ENCODE measurements around the gene NDUFC2. TPM values are rescaled to one million over a fixed set of nuclear protein-coding genes. Genes with fewer than 3 reads are reported as not detected.
"Not testable (repeated sequence)": the region's sequence is repeated elsewhere in the genome, so short reads cannot be mapped to it uniquely, and the experiment has no call there.

Gene NDUFC2
- total and polyA plus RNA-seq, 2 donors (not counting 1 experiment from before 2014, with no cell fraction given), result 49.0 to 65.0 TPM

DNA sequence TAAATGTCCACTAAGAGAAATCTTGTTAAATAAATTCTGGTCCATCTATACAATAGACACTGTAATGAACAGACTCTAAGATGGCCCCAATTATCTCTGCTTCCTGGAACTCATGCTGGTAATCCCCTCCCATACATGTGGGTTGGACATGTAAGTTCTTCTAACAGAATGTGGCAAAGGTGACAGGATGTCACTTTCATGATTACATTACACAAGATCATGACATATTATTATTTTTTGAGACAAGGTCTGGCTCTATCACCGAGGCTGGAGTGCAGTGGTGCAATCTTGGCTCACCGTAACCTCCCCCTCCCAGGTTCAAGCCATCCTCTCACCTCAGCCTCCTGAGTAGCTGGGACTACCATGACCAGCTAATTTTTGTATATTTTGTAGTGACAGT lies 14.6 kb upstream of the NDUFC2 start:
- Histone ChIP-seq H3K36me3 (replicated peaks in 1 of 2; ENCODE audit: control extremely low read depth in 1 of 2, control insufficient read depth in 1 of 2, extremely low read depth in 1 of 2, insufficient read depth in 2 of 2, low read length in 1 of 2) (peaks cover 0 to 7% of the 10 kb centered on the region in 2 experiments), H3K27me3 (replicated peaks in 1 of 4; ENCODE audit: control extremely low read depth in 1 of 4, control insufficient read depth in 3 of 4, insufficient read depth in 4 of 4, low read length in 3 of 4) (no peaks in the 10 kb centered on the region), H3K27ac (ENCODE audit: low read length in 2 of 2) (no peak overlapping the region), H3K9ac (ENCODE audit: low read length) (no peak overlapping the region), H3K9me3 (ENCODE audit: control extremely low read depth in 1 of 3, control insufficient read depth in 2 of 3, insufficient read depth in 1 of 3, low read length in 2 of 3) (no peaks in the 10 kb centered on the region), H3K4me1 (ENCODE audit: control insufficient read depth in 2 of 2, insufficient read depth in 2 of 2, low read length in 2 of 2) (no peaks in the 10 kb centered on the region), H3K79me2 (ENCODE audit: control insufficient read depth, insufficient read depth, low read length) (no peaks in the 10 kb centered on the region), H4K20me1 (ENCODE audit: control insufficient read depth, insufficient read depth, low read length, poor library complexity, severe bottlenecking) (no peaks in the 10 kb centered on the region), H2AFZ (ENCODE audit: insufficient read depth, low read depth, low read length, poor library complexity, severe bottlenecking) (no peak overlapping the region), H3K4me2 (replicated peaks; ENCODE audit: low read depth, low read length, poor library complexity, severe bottlenecking) (no peak overlapping the region), H3K4me3 (ENCODE audit: control extremely low read depth in 1 of 5, extremely low read depth in 1 of 5, insufficient read depth in 1 of 5, low read depth in 2 of 5, low read length in 4 of 5) (no peak overlapping the region)
- Mint-ChIP-seq H3K4me1 (no peaks in the 10 kb centered on the region), H3K9me3 (ENCODE audit: insufficient read depth) (no peaks in the 10 kb centered on the region), H3K27me3 (no peaks in the 10 kb centered on the region), H3K4me3 (no peak overlapping the region), H3K27ac (no peak overlapping the region)
- ATAC-seq (ENCODE audit: low read depth), result no peak
- intact Hi-C loops (cut with micrococcal nuclease), result no loop called here
- POLR2A ChIA-PET, result no interaction called here
- CTCF ChIA-PET, result no interaction called here
- no peak for TF ChIP-seq EZH2 (IDR thresholded peaks at IDR 0.05; ENCODE audit: borderline replicate concordance, insufficient read depth, low read depth, low read length, poor library complexity, severe bottlenecking)
- TF ChIP-seq CTCF (IDR thresholded peaks at IDR 0.05), result no peak
- no peak for DNase-seq
- WGBS (ENCODE audit: insufficient coverage), result no CpG with 5 or more reads among the region's 2 CpGs

DNA sequence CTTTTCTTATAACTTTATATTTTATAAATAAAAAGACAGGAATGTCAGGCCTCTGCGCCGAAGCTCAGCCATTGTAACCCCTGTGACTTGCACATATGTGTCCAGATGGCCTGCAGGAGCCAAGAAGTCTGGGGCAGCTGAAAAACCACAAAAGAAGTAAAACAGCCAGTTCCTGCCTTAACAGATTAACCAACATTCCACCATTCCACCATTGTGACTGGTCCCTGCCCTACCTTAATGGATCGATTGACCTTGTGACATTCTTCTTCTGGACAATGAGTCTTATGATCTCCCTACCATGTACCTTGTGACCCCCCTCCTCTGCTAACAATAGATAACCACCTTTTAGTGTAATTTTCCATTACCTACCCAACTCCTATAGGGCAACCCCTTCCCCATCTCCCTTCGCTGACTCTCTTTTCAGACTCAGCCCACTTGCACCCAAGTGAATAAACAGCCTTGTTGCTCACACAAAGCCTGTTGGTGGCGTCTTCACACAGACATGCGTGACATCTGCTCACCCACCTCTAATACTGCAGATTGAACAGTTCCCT lies 6.9 kb upstream of the NDUFC2 start:
- H3K27me3 Mint-ChIP-seq; H3K9me3 ChIP-seq (ENCODE audit: control extremely low read depth in 1 of 3, control insufficient read depth in 2 of 3, insufficient read depth in 1 of 3, low read length in 2 of 3); DNase-seq; H3K36me3 ChIP-seq (replicated peaks in 1 of 2; ENCODE audit: control extremely low read depth in 1 of 2, control insufficient read depth in 1 of 2, extremely low read depth in 1 of 2, insufficient read depth in 2 of 2, low read length in 1 of 2); H3K4me1 Mint-ChIP-seq; ATAC-seq (ENCODE audit: low read depth); H2AFZ ChIP-seq (ENCODE audit: insufficient read depth, low read depth, low read length, poor library complexity, severe bottlenecking); POLR2A ChIA-PET; H3K4me3 ChIP-seq (ENCODE audit: control extremely low read depth in 1 of 5, extremely low read depth in 1 of 5, insufficient read depth in 1 of 5, low read depth in 2 of 5, low read length in 4 of 5); H4K20me1 ChIP-seq (ENCODE audit: control insufficient read depth, insufficient read depth, low read length, poor library complexity, severe bottlenecking); H3K4me1 ChIP-seq (ENCODE audit: control insufficient read depth in 2 of 2, insufficient read depth in 2 of 2, low read length in 2 of 2); H3K4me2 ChIP-seq (replicated peaks; ENCODE audit: low read depth, low read length, poor library complexity, severe bottlenecking); H3K9me3 Mint-ChIP-seq (ENCODE audit: insufficient read depth); H3K79me2 ChIP-seq (ENCODE audit: control insufficient read depth, insufficient read depth, low read length); H3K27ac Mint-ChIP-seq; H3K27me3 ChIP-seq (replicated peaks in 1 of 4; ENCODE audit: control extremely low read depth in 1 of 4, control insufficient read depth in 3 of 4, insufficient read depth in 4 of 4, low read length in 3 of 4); H3K9ac ChIP-seq (ENCODE audit: low read length); H3K4me3 Mint-ChIP-seq; intact Hi-C loops (cut with micrococcal nuclease); H3K27ac ChIP-seq (ENCODE audit: low read length in 2 of 2): not testable (repeated sequence)
- CTCF ChIA-PET, result interaction anchor here (1.0 to 1.7 kb wide), 2 partner anchors 45 to 478 kb away, joined by 3 to 5 read pairs; no protein-coding TSS in a partner anchor
- 97% methylated on average over 5 of the region's 6 CpGs for WGBS (ENCODE audit: insufficient coverage)

Measured in B cell (primary cell).